ENCODE results near the gene PIGK. TPM values are rescaled to one million over a fixed set of nuclear protein-coding genes. Genes with fewer than 3 reads are reported as not detected.

The PIGK gene
- total and polyA plus RNA-seq, 2 donors (not counting 3 experiments of a cell fraction or from before 2014, with no cell fraction given): 12.3 to 32.3 TPM

GRCh38 chr1:77061162-77061561, 158.1 kb downstream of the PIGK start:
- intact Hi-C loops (cut with micrococcal nuclease) (no loop called here), dilution Hi-C loops (cut with MboI; ENCODE audit: extremely low pct_ligation_motif_present, low sequenced_read_pairs) (no loop called here)
- H3K4me2 ChIP-seq (ENCODE audit: insufficient read depth, low read length): no peak overlapping the region
- H3K79me2 ChIP-seq (ENCODE audit: control insufficient read depth, insufficient read depth, low read length): no peaks in the 10 kb centered on the region
- ChIA-PET CTCF (no interaction called here), POLR2A (no interaction called here)
- H3K27ac ChIP-seq (ENCODE audit: insufficient read depth, low read depth, low read length): no peak overlapping the region
- H3K27me3 ChIP-seq (ENCODE audit: control insufficient read depth in 2 of 2, insufficient read depth in 2 of 2, low read length in 2 of 2): peaks cover 0 to 4% of the 10 kb centered on the region in 2 experiments
- DNase-seq (ENCODE audit: low read depth, low spot score) (no peak), FAIRE-seq (no peak)
- H3K36me3 ChIP-seq (ENCODE audit: control insufficient read depth in 2 of 2, extremely low read depth in 1 of 2, insufficient read depth in 2 of 2, low read length in 2 of 2): no peaks in the 10 kb centered on the region
- no peaks in the 10 kb centered on the region for H3K9me3 ChIP-seq (replicated peaks; ENCODE audit: control insufficient read depth, insufficient read depth, low read length)
- BruUV-seq (replicated peaks): no TSS peak
- no peak overlapping the region for H2AFZ ChIP-seq (ENCODE audit: low read depth, low read length)
- TF ChIP-seq, protein P1, sequence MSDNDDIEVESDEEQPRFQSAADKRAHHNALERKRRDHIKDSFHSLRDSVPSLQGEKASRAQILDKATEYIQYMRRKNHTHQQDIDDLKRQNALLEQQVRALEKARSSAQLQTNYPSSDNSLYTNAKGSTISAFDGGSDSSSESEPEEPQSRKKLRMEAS (IDR thresholded peaks at IDR 0.05; ENCODE audit: insufficient read depth, insufficient read length): no peak
- TF ChIP-seq GATA2 (IDR thresholded peaks at IDR 0.05; ENCODE audit: insufficient read depth, insufficient read length, low read depth, low read length): no peak
- no peak for TF ChIP-seq FOS (IDR thresholded peaks at IDR 0.05; ENCODE audit: borderline replicate concordance, insufficient read depth, low read length)
- no peak for TF ChIP-seq EZH2 (IDR thresholded peaks at IDR 0.05; ENCODE audit: borderline replicate concordance, low read depth, low read length, severe bottlenecking)
- no peak for TF ChIP-seq MYC (IDR thresholded peaks at IDR 0.05; ENCODE audit: low read depth, low read length)
- no peak for TF ChIP-seq POLR2A (IDR thresholded peaks at IDR 0.05; ENCODE audit: low read depth, low read length)
- TF ChIP-seq JUN (IDR thresholded peaks at IDR 0.05; ENCODE audit: borderline replicate concordance, insufficient read depth, insufficient read length, low read depth): no peak
- no peak for TF ChIP-seq POLR2AphosphoS5 (IDR thresholded peaks at IDR 0.05; ENCODE audit: insufficient read depth, low read depth, low read length)
- TF ChIP-seq CTCF (IDR thresholded peaks at IDR 0.05; ENCODE audit: extremely low read depth in 1 of 2, insufficient read depth in 1 of 2, low read depth in 1 of 2, low read length in 2 of 2): no peak
- H4K20me1 ChIP-seq (replicated peaks; ENCODE audit: control insufficient read depth, extremely low read depth, insufficient read depth, low read length): no peaks in the 10 kb centered on the region
- H3K4me3 ChIP-seq (replicated peaks in 1 of 3; ENCODE audit: insufficient read depth in 1 of 3, low read depth in 1 of 3, low read length in 3 of 3): no peak overlapping the region
- H3K9me1 ChIP-seq (replicated peaks; ENCODE audit: control insufficient read depth, extremely low read depth, insufficient read depth, low read length): no peaks in the 10 kb centered on the region
- no peak overlapping the region for H3K9ac ChIP-seq (replicated peaks; ENCODE audit: extremely low read depth, insufficient read depth, low read length)
- H3K4me1 ChIP-seq (ENCODE audit: control insufficient read depth, extremely low read depth, insufficient read depth, low read length): no peaks in the 10 kb centered on the region

Data from endothelial cell of umbilical vein (primary cell).